GM19397 (cell line): ENCODE measurements around the gene PTGER3.
"Not testable (repeated sequence)": the region's sequence is repeated elsewhere in the genome, so short reads cannot be mapped to it uniquely, and the experiment has no call there.

Experiments
- ATAC-seq: cut with Tn5 transposase; IDR thresholded peaks from one replicate; pipeline ENCODE4 v1.9.1; 2021; ENCODE audit warnings: mild to moderate bottlenecking, moderate library complexity; ENCODE audit not compliant: unreplicated experiment

PTGER3 gene

DNA sequence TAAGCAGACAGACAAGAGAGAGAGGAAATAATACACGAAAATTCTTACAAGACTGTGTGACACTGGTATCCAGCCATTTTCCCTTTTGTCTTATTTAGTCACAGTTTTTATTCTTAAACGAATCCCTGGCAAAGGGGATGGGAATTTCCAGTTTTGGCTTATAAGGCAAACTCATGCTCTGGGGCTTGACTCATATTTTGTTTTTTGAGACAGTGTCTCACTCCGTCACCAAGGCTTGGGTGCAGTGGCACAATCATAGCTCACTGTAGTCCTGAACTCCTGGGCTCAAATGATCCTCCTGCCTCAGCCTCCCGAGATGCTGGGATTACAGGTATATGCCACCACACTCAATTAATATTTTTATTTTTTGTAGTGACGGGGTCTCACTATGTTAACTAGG lies 31.9 kb downstream of the PTGER3 start:
- no peak for ATAC-seq

DNA sequence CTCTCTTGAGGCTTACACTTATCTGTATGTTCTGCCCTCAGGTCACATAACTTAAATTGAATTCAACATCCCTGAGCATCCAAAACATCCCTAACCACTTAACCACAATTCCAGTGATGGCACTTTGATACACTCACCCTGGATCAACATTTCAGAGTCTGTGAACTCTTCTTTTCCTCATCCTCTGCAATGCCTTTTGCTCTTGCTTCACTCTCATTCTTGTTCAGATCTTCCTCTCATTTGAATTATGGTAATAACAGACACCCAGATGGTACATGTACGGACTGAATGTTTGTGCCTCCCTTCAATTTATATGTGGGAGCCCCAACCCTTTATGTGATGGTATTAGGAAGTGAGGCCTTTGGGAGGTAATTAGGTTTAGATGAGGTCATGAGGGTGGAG lies 33.4 kb downstream of the PTGER3 start:
- no peak for ATAC-seq

DNA sequence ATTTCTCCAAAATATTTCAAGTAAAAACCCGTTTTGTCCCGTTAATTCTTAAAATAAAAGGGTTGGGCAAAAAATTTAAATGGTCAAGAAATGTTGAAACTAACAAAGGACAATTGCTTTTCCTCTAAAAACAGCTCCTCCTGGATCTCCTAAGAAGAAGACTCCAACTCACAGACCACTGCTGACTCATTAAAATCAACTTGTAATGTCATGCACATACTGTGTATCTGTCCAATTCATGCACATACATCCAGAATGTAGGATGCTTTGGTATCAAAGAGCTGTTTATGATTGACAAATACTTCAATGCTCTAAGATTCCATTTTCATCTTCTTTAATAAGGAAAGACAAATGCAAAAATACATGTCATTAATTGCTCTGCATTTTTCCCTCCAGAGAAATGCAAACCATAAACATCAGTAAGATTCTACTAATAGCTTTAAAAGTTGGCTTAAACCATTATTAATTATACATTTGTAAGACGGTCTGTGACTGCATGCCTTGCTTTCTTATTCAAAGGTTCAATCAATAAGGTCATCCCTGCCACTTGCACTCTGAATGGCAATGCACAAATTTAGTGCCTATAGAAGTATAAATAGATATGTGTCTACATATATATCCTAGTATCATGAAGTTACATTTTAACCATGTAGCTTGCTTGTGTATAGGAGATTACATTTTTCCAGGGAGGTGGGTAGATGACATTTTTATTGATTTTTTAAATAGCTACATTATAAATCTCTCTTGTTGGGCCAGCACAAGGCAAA lies 44.7 kb downstream of the PTGER3 start:
- ATAC-seq = no peak

DNA sequence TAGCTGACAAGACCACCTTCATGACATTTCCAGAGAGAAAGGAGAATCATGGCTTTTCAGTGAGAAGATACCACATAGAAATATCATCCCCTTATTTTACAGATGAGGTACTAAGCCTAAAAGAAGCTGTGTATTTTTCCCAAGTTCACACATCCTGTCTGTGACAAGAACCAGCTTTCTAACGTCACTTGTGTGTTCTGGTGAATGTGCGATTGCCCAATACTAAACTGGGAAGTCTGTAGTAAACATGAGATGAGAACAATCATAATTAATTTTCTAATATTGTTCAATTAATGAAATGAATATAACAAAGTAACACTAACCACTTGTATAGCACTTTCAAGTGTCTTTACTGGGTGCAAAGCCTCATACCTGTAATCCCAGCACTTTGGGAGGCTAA lies 46.0 kb downstream of the PTGER3 start:
- no peak for ATAC-seq

DNA sequence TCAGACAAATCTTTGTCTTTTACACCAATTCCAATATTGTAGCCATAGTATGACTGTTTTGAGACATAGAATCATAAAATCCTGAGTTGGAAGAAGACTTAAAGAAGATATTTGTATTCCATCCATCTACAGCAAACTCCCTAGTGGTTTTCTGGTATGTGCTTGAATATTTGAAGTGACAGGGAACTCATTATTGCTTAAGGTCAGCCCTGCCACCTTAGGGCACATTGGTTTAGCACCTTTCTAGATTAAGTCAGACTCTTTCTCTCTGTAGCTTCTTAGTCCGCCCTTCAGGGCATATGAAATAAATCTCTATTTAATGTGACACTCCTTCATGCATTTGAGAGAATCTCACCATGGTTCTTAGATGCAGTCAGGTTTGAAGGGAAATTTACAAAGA lies 49.8 kb downstream of the PTGER3 start:
- ATAC-seq = no peak

DNA sequence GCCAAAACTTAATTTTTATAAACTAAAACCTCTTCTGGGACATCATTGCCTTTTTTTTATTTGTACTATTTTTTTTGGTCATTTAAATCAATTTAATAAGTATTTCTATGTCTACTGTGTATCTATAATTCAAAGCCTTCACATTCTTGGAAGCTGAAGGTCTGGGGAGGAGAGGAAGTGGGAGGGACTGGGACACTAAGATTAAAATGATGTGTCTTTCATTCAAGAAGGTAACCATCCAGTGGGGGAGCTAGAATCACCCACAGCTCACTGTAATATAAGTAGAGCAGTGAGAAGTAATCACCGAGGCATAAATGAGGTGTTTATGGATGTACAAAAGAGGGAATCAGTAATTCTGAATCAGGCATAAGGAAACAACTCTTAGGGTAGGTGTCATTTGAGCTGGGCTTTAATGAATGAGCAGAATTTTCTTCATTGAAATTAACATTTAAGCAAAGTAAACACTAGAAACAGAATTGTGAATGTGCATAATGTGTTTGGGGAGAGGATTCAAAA lies 52.8 kb downstream of the PTGER3 start:
- no peak for ATAC-seq

DNA sequence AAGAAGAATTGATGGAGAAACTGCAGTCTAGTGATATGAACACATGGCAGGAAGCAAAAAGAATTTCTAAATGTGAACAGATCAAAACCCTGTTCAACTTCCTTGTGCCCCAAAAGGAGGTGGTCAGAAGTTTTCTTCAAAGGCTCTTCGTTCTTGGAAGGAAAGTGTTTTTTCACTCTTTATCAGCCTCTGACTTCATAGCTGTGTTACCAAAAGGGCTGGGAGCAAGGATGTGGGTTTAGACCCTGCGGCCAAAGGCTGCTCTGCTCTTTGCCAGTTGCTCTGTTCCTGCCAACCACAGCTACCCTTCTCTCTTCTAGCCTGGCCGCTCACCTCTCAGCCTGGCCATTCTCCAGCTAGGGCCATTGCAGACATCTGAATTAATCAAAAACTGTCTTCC lies 53.8 kb downstream of the PTGER3 start:
- no peak for ATAC-seq

DNA sequence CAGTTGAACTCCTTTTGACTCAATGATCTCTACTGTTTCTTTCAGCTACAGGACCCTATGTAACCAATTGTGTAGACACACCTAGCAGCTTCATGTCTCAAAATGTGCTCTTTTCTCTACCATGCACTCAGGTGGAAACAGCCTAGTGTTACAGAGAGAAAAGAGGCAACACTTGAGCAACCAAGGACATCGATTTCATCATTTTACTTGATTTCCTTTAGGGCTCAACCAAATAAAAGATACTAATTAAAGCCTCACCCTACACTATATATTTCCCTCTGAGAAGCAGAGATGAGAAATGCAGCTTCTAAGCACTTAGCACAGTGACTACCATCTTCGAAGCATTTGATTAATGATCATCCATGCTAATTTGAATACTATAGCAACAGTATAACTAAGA lies 55.1 kb downstream of the PTGER3 start:
- no peak for ATAC-seq

DNA sequence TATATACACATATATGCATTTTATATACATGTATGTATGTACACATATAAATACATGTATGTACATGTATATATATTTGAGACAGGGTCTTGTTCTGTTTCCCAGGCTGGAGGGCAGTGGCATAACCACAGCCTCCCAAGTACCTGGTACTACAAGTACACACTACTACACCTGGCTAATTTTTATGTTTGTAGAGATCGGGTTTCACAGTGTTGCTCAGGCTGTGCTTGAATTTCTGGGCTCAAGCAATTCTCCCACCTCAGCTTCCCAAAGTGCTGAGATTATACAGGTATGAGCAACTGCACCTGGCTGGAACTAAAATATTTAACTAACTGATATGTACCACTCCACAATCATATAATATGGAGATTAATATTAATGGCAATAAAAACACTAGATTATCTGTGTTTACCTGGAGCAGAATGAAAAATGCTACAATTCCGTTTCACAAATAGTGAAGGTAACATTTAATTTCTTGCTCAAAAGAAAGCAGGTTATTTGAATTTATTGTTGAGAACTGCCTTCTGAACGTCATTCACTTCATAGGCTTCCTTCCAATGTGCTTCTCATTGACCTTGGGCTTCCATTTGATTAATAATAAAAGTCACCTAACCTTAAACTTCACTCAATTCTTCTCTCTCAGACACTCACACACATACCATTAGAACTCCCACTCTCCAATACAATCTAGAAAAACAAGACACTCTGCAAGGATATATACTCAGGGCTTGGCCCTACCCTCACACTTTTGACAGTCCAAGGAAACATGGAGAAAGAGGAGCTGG lies 57.0 kb downstream of the PTGER3 start:
- ATAC-seq = no peak

DNA sequence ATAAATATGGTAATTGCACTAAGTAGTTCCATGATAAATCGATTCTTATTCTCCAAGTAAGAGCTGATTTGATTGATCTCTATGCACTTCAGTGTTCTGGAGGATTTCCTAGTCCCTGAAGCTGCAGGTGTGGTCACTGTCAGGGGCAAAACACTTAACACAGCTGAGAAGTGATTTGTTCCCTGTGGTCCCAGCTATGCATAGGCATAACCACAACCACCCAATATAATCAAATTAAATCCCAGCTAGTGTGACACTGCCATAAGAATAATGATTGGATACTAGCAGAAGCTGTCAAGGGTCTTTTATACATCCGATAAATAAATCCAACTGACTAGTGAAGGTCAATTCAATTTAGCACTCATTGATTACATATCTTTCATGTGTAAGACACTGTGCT lies 60.1 kb downstream of the PTGER3 start:
- ATAC-seq = no peak

DNA sequence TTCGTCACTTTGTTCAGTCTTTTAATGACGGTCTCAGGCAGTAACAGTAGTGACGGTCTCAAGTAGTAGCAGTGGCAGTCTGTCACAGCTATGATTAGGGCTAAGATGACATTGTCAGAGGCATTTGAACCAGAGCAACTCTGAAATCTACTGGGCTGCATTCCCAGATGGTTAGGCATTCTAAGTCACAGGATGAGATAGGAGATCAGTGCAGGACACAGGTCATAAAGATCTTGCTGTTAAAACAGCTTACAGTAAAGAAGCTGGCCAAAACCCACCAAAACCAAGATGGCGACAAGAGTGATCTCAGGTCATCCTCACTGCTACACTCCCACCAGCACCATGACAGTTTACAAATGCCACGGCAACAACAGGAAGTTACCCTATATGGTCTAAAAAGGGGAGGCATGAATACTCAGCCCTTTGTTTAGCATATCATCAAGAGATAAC lies 61.8 kb downstream of the PTGER3 start:
- ATAC-seq = not testable (repeated sequence)

DNA sequence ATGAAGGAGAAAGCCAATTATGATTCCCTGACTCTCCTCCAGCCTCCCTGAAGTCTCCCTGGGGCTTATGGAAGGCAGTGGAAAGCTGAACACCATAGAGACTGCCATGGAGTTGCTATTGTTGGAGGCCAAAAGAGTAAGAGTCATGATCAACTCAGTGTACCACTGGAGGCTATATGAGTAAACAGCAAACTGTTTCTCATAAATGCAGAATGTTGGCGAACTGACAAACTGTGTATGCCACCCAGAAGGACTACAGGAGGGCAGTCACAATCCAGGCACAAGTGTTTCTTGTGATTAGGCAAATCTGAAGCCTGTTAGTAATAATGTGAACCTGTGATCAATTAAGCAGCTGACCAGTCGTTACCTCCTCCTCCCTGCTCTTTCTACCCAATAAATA lies 62.3 kb downstream of the PTGER3 start:
- not testable (repeated sequence) for ATAC-seq

DNA sequence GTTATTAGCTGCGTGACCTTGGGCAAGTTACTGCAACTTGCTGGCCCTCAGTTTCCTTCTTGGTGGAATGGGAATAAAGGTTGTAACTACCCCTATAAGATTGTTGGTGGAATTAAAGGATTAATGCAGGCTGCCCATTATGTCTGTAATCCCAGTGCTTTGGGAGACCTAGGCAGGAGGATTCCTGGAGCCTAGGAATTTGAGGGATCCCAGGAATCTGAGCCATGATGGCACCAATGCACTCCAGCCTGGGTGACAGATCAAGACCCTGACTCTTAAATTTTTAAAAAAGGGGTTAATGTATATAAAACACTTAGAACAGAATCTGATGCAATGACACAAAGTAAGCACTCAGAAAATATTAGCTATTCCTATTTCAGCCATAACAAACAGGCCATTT lies 67.3 kb downstream of the PTGER3 start:
- ATAC-seq = no peak

DNA sequence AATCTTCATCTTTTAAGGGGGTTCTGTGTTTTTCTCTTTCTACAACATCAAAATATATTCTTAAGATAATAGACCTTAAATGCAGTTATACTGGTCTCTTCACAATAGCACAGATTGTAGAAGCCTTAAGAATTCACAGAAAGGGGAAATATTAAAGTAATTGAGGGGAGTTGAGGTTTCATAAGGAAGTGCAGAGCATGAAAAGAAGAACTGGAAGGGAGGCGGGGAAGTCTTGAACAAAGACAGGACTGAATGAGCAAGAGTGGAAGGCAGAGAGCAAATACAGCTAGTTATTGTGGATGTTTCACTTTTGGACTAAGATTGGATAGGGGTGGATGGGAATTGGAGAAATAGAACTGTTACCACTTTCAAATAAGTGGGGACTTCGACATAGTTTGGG lies 67.7 kb downstream of the PTGER3 start:
- no peak for ATAC-seq

DNA sequence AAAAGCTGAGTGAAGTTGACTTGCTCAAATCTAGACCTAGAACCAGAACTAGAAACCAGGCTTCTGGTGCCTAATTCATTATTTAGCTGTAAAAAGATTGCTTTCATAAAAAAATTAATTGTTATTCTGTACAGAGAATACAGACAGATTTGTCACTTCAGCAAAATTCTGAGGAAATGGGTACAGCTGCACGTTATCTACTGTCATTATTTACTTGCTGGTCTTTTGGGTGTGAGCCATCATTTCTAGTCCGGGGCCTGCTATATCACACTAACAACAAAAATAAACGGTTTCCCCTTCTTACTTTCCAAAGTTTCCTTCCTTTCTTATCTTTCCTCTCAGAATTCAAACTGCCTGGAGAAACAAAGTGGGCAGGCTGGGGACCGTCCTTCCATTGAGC lies 68.3 kb downstream of the PTGER3 start:
- no peak for ATAC-seq

DNA sequence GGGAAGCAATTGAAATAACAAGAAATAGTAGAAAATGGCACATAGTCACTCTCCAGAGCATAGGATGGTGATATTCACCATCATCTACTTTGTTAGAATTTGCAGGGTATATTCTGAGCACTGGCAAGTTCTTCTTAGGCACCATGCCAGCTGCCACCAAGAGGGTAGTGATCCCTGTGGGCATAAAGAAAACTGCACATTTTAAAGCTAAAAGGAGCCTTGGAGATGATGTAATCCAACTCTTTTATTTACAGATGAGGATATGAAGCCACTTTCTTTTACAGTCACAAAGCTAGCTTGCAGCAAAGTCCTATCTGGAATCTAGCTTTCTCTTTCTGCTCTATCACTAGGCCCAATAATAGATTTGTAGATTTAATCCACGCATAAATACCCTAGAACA lies 69.0 kb downstream of the PTGER3 start:
- no peak for ATAC-seq

DNA sequence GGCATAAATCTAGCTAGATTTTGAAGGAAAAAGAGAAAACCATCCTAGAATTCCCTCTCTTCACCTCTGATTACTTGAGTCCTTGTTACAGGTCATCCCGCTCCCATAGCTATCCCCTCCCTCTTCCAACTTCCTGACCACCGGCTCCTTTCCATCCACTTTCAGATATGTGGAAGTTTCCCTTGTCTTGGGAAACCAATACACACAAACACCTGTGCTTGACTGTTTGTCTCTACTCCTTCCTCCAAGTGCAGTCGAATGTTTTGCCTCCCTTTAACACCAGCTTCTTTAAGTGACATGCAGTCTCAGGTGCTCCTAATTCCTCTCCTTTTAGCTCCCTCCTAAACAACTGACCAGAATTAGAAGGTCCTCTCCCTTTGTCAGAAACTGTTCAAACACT lies 70.0 kb downstream of the PTGER3 start:
- ATAC-seq = no peak

DNA sequence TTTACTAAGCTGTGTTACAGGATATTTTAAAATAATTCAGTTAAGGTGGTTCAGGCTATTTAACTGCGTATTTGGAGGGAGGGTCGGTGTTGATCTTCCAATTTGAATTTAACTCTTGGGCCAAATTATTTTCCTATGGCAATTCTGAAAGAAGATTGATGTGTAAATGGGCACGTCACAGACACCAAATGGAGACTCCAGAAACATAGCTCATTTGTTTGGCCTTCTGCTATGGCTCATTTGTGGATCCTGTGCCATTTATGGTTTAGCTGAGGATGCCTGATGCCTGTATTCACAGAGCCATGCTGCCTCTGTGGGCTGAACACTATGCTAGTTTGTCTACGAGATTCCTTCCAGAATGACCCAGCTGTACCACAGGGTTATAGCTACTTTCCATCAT lies 70.6 kb downstream of the PTGER3 start:
- no peak for ATAC-seq

DNA sequence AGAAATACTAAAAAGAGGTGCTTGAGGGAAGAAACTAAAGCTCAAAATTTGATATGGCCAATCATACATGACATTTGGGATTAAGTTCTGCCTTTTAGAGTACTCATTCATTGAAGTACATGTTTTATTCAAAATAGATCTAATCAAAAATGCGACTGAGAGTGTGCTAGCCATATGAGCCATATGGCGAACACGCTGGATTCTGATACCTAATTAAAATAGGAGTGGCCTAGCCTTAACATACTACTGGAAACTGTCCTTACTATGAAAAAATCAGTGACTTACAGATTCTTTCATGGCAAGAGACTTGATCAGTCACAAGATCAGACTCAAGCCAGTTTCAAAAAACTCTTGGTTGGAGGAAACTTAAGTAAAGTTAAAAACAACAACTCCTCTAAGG lies 73.9 kb downstream of the PTGER3 start:
- no peak for ATAC-seq

DNA sequence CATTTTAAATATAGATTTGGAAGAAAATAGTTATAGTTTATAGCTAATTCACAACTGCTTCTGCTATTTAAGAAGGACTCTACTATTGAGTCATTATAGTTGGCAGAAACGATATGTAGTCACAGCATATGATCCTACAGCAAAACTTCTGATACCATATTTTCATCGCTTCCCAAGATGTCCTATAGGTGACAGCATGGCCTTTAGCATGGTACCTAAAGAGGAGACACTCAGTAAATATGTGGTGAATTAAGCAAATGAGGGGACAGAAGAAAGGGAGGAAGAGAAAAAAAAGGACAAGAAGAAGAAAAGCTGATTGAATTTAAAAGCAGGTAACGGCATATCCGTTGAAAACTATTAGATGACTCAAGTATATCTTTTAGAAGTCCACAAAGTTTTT lies 77.2 kb downstream of the PTGER3 start:
- no peak for ATAC-seq

DNA sequence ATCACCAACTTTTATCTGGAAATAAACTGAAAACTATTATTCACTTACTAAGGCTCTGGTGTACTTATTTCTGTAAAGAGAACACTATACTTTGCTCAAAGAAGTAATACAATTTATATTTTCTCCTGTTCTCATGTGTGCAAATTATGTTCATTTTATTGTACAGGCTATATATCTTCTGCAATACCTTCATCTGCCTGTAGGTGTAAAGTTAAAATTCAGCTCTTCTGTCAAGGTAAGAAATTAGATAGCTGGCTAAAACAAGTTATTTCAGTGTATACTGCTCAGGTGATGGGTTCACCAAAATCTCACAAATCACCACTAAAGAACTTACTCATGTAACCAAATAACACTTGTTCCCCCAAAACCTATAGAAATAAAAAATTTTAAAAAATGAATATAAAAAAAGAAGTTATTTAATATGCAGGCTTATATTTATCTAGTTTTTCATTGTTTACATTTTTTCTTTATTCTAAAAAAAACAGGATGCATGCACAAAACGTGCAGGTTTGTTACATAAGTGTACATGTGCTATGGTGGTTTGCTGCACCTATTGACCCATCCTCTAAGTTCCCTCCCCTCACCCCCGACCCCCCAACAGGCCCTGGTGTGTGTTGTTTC lies 81.5 kb downstream of the PTGER3 start:
- no peak for ATAC-seq

DNA sequence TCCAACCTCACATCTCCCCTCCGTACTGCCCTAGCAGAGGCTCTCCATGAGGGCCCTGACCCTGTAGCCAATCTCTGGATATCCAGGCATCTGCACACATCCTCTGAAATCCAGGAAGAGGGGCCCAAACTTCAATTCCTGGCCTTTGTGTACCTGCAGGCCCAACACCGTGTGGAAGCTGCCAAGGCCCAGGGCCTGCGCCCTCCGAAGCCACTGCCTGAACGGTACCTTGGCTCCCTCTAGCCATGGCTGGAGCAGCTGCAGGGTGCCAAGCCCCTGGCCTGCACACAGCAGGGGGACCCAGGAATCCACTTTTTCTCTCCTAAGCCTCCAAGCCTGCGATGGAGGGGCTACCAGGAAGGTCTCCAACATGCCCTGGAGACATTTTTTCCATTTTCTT lies 84.2 kb downstream of the PTGER3 start:
- ATAC-seq = no peak
